Mucosa of descending colon (tissue), 3 donors: ENCODE measurements around the gene TUFT1. TPM values are rescaled to one million over a fixed set of nuclear protein-coding genes. Genes with fewer than 3 reads are reported as not detected.

ENCODE experiments used
- ATAC-seq: fragments of 200-7000 bp; cut with Tn5 transposase; one replicate; pipeline ENCODE4 v1.9.1; 2020; ENCODE audit warnings: mild to moderate bottlenecking, moderate library complexity
- DNase-seq, 3 donors: peaks; one replicate each; pipeline ENCODE4 v3.0.0-alpha.2; 2020
- H3K36me3 ChIP-seq: fragments of 200-600 bp; one replicate; pipeline ENCODE4 v1.8.0; 2021; ENCODE audit warnings: low read depth, mild to moderate bottlenecking
- H3K4me1 ChIP-seq: fragments of 200-600 bp; one replicate; pipeline ENCODE4 v1.8.0; 2021; ENCODE audit warnings: low read depth, mild to moderate bottlenecking
- H3K4me3 ChIP-seq: fragments of 200-600 bp; one replicate; pipeline ENCODE4 v1.8.0; 2021; ENCODE audit warnings: mild to moderate bottlenecking
- H3K9me3 ChIP-seq: fragments of 200-600 bp; one replicate; pipeline ENCODE4 v1.8.0; 2021; ENCODE audit warnings: mild to moderate bottlenecking
- intact Hi-C, 2 donors: fragments of 100-400 bp; cut with DNase I in 1 of 2; cut with micrococcal nuclease in 1 of 2; formaldehyde crosslinking; loops; one replicate each; pipeline versions ENCODE4 v1.11.0 to v1.11.1; 2022; cut with DNase I, micrococcal nuclease
- total RNA-seq, 3 donors: library from RNA; stranded (reverse); fragmentation: NEBNext Ultra II Directional in 2 of 3; extraction: Animal tissue kit (Norgen Biotek cat#: 25700) in 2 of 3; gene quantifications; one replicate each; pipeline versions ENCODE4 v1.2.1 to v1.2.4, GENCODE V29; 2021 to 2023
- TF ChIP-seq, protein P1 (sequence below): fragments of 200-600 bp; IDR thresholded peaks from one replicate; pipeline ENCODE4 v1.8.0; 2022; ENCODE audit warnings: antibody characterized with exemption, mild to moderate bottlenecking
- donor health status: DM: no; HTN: no; CAD: no; lungs with moderate emphysema.
- donor health status: DM: no; HTN: no; CAD: no.
- donor health status: DM: no; HTN: yes; CAD: no.

TUFT1 gene
- total RNA-seq, 3 donors from 2014 or later = 20.2 to 38.0 (median 27.5) TPM

DNA sequence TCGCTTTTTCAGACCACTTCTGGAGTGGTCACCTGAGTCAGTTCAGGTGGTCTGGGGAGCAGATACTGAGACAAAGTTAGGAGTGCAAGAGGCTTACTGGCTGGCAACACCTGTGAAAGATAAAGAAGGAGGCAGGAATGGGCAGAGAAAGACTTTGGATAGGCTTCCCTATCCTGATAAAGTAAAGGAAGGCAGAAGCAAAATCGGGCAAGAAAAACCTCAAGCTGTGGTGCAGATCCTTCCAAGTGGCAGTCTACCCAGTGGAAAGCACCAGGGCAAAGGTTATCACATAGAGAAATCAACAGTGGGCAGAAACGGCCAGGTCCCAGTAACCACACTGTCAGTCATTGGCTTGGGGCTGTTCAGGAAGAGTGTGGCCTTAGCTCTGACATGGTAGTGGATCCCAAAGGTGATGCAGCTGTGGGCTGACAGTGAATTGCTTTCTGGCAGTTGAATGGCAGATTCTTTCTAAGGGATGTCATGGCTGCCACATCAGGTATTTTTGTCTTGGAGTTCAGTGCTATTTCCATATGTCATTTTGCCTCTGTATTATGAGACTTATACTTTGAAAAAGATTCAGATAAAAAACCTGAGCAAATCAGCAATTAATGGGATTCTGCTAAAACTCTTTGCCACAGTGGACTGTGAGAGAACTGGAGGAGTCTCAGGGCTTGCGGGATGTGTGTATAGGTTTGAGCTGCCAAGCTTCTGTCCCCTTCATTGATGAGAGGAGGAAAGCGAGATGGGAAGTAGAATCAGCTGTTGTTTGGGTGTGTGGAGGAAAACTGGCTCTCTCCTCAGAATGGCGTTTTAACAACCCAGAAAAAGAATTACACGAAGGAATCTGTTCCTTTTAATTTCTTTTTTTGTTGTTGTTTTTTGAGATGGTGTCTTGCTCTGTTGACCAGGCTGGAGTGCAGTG, 37.0 kb upstream of the TUFT1 start:
- TF ChIP-seq, protein P1, sequence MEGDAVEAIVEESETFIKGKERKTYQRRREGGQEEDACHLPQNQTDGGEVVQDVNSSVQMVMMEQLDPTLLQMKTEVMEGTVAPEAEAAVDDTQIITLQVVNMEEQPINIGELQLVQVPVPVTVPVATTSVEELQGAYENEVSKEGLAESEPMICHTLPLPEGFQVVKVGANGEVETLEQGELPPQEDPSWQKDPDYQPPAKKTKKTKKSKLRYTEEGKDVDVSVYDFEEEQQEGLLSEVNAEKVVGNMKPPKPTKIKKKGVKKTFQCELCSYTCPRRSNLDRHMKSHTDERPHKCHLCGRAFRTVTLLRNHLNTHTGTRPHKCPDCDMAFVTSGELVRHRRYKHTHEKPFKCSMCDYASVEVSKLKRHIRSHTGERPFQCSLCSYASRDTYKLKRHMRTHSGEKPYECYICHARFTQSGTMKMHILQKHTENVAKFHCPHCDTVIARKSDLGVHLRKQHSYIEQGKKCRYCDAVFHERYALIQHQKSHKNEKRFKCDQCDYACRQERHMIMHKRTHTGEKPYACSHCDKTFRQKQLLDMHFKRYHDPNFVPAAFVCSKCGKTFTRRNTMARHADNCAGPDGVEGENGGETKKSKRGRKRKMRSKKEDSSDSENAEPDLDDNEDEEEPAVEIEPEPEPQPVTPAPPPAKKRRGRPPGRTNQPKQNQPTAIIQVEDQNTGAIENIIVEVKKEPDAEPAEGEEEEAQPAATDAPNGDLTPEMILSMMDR = no peak
- no peaks in the 10 kb centered on the region for H3K36me3 ChIP-seq
- no peaks in the 10 kb centered on the region for H3K9me3 ChIP-seq
- intact Hi-C loops = no loop called here
- ATAC-seq (peak; percentile 40), DNase-seq (no peak)
- peaks cover 17% of the 10 kb centered on the region for H3K4me1 ChIP-seq
- no peak overlapping the region for H3K4me3 ChIP-seq

DNA sequence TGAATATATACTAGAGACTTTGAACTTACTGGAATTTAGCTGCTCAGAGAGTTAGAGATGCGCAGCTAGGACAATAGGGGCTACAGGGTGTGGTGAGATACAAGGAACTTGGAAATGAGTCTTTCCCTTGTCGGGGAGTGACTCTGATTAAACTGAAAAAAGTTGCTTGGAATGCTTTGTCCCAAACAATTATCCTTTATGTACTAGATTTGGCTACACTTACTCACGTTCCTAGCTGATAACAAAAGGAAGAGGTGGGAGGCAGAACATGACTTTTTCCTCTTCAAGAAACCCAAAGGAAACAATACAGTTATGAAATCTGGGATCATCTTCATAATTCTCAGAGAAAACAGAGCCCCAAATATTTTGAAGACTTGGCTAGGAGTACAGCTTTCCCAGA, 35.9 kb upstream of the TUFT1 start:
- no peak for ATAC-seq
- intact Hi-C loops = no loop called here
- H3K4me1 ChIP-seq = peaks cover 17% of the 10 kb centered on the region
- no peaks in the 10 kb centered on the region for H3K36me3 ChIP-seq
- no peaks in the 10 kb centered on the region for H3K9me3 ChIP-seq
- H3K4me3 ChIP-seq = no peak overlapping the region
- TF ChIP-seq, protein P1 = no peak
- no peak for DNase-seq

DNA sequence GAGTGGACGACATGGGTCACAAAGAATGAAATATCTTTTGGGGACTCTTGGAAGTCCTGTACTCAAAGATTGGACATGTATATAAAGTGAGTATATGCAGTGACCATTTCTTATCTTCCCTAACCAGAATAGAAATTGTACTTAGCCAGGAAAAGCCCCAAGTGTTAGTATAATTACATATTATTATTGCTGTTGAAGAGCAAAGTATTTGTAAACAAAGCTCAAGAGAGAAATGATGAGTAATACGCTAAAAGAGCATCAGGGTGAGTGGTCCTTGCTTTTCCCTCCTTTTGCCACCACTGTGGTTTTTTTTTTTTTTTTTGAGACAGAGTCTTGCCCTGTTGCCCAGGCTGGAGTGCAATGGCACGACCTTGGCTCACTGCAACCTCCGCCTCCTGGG, 35.4 kb upstream of the TUFT1 start:
- H3K9me3 ChIP-seq = no peaks in the 10 kb centered on the region
- no peak overlapping the region for H3K4me3 ChIP-seq
- TF ChIP-seq, protein P1 = no peak
- ATAC-seq (no peak), DNase-seq (no peak)
- intact Hi-C loops = no loop called here
- no peaks in the 10 kb centered on the region for H3K36me3 ChIP-seq
- H3K4me1 ChIP-seq = peaks cover 17% of the 10 kb centered on the region

DNA sequence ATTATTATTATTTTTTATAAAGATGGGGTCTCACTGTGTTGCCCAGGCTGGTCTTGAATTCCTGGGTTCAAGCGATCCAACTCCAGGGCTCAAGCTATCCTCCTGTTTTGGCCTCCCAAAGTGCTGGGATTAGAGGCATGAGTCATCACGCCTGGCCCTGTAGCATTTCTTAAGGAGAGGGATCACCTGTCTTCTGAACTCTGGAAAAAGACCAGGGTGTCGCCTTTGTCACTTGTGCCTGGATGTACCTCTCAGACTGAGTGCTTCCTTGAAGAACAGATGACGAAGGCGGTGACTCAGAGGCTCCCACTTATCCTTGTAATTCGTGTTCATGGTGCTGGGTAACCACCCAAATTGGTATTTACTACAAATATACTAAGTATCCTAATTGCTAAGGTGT, 31.3 kb upstream of the TUFT1 start:
- DNase-seq (peak in 1 of 3 donors; percentile 69), ATAC-seq (peak; percentile 30)

DNA sequence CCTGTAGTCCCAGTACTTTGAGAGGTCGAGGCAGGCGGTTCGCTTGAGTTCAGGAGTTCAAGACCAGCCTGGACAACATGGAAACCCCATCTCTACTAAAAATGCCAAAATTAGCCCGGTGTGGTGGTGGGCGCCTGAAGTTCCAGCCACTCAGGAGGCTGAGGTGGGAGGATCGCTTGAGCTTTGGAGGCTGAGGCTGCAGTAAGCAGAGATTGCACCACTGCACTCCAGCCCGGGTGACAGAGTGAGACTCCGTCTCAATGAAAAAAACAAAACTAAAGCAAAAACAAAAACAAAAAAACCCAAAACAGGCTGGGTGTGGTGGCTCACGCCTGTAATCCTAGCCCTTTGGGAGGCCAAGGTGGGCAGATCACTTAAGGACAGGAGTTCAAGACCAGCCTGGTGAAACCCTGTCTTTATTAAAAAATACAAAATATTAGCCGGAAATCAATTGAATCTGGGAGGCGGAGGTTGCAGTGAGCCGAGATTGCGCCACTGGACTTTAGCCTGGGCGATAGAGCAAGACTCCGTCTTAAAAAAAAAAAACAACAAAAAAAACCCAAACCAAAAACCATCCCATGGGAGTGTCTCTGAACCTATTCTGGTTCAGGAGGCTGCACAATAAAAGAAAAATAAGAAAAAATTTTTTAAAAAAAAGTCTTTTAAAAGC, 30.6 kb upstream of the TUFT1 start:
- no peak overlapping the region for H3K4me3 ChIP-seq
- ATAC-seq = no peak
- TF ChIP-seq, protein P1 = no peak
- H3K36me3 ChIP-seq = no peaks in the 10 kb centered on the region
- peak in 2 of 3 donors; percentile 50 for DNase-seq
- peaks cover 7% of the 10 kb centered on the region for H3K4me1 ChIP-seq
- H3K9me3 ChIP-seq = no peaks in the 10 kb centered on the region
- intact Hi-C loops = loop anchor here in 1 of 2 donors (10.0 kb wide), 1 partner anchor 65 kb away; no protein-coding TSS in a partner anchor

More for the DNA sequence above, 31.3 kb upstream of the TUFT1 start:
- intact Hi-C loops = no loop called here
- H3K9me3 ChIP-seq = no peaks in the 10 kb centered on the region
- TF ChIP-seq, protein P1 = no peak
- H3K36me3 ChIP-seq = no peaks in the 10 kb centered on the region
- no peak overlapping the region for H3K4me3 ChIP-seq
- peaks cover 7% of the 10 kb centered on the region for H3K4me1 ChIP-seq
